Activated gamma-delta T cell treated with anti-CD3 and anti-CD28 coated beads, Interleukin-2, amount 50 U/mL, for 16 hours (primary cell): Measurements from ENCODE around the gene TSPAN2.
"Not testable (repeated sequence)": the region's sequence is repeated elsewhere in the genome, so short reads cannot be mapped to it uniquely, and the experiment has no call there.

ENCODE experiments used
- DNase-seq: peaks from one replicate; pipeline ENCODE4 v3.0.0-alpha.2; 2020; ENCODE audit warnings: low read depth

The TSPAN2 gene

DNA sequence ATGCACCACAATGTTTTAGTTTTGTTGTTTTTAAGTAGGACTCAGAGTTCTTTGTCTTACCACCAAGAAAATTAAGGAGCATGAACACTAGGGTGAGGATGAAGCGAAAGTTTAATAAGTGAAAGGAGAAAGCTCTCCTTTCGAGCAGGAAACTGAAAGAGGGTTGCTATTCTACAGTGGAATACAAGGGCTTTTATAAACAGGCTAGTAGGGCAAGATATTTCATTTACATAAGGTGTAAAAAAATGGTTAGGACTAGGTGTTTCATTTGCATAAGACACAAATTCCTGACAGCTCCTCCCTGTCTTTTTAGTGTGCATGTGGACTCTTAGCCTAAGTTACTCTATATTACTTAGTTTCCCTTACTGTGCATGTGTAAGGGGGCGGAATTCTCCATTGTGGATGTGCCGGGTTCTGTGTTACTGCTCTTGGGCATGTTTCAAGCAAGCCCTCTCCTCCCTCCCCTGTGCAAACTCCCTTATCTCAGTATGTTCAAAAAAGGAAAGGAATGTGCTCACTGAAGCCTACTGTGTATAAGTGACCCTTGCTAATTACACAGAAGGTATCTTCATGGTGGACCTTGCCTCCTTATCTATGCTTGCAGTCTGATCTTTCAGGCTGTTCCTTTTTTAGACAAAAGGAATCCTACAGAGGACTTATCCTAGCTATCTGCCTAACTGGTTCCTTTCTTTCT is 52.3 kb downstream of the TSPAN2 start:
- no peak for DNase-seq

DNA sequence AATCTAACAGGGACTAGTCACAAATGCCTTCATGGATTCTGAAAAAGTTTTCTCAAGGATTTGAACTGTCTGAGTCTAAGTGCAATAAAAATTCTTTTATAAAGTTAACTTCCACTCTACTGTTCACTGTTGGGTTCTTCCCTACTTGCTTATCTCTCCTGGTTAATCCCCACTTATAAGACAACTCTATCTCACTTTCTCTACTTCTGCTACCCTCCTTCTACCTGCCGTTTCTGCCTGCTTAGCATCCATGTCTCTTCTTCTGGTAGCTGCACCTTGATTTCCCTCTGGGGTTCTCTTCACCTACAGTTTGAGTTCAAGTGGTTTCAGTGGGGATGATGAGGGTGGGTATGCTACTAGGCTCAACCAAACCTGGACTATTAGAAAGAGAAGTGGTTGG is 53.7 kb downstream of the TSPAN2 start:
- no peak for DNase-seq

DNA sequence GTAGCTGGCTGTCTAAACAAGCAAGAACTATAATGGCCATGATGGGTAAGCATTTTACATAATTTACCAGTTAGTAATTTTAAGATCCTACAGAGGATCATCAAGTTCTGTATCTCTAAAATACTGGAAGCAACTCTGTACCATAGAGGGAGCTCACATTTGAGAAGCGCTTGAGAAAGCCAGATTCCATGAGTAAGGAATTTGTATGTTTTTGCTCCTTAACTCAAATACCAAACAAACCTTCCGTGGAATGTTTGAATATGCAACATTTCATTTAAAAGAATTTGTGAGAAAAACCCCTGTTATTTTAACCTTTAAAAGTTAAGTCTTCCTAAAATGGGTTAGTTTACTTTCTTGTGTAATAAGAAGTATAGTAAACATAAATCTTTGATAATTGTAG is 57.7 kb downstream of the TSPAN2 start:
- DNase-seq: no peak

DNA sequence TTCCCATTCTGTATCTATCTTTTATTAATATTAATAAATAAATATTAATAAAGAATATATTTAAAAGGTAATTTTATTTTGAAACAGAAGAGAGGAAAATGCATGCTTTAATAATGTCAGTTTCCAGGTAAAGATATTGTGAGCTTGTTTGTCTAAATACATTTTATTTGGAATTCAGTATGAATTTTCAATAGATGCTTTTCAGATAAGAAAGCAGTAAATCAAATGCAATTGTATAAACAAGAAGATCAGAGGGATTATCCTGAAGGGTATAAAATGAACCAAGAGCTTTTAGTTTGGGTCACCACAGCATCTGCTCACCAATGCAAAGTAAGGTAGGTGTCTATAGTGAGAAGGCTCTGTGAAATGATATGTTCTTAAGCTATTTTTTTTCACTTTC is 59.8 kb downstream of the TSPAN2 start, which contains the start of gene TSHB:
Gene TSHB, plus strand, starts transcription at position 301 of the 400 bp plus-strand sequence. CDS start 3,537 bp downstream, outside the sequence.
- DNase-seq: no peak

DNA sequence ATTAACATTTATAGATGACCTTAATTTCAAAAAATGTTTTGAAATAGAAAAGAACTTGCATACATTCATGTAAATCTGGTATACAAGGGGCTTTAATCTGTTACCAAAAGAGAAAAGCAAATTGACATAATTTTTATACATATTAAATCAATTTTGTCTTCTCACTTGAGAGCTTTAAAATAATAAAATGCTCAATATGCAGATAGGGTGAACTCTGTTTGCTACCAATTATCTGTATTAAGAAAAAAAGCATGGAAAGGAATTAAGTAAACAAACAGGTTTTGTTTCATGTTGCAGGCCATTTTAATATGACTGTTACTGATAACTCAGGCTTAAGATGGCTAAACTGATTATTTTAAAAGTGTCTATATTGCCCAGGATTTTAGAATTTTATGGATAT is 65.7 kb downstream of the TSPAN2 start:
- no peak for DNase-seq

DNA sequence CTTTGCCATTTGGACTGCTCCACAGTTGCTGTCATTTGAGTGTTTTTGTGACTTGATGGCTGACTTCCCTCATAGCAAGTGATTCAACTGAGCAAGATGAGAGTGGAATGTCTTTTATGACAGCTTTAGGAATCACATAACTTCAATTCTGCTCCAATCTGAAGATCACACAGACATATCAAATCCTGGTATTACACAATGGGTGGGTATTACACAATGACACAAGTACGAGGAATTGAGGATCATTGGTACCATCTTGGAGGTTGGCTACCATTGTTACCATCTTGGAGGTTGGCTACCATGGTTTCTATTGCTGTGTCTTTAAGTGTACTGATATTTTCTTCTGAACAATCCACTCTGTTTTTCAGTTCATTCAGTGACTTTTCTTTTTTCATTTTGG is 68.2 kb downstream of the TSPAN2 start:
- no peak for DNase-seq

DNA sequence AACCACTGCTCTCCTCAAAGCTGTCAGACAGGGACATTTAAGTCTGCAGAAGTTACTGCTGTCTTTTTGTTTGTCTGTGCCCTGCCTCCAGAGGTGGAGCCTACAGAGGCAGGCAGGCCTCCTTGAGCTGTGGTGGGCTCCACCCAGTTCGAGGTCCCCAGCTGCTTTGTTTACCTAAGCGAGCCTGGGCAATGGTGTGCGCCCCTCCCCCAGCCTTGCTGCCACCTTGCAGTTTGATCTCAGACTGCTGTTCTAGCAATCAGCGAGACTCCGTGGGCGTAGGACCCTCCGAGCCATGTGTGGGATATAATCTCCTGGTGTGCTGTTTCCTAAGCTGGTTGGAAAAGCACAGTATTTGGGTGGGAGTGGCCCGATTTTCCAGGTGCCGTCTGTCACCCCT is 69.8 kb downstream of the TSPAN2 start:
- DNase-seq: not testable (repeated sequence)

DNA sequence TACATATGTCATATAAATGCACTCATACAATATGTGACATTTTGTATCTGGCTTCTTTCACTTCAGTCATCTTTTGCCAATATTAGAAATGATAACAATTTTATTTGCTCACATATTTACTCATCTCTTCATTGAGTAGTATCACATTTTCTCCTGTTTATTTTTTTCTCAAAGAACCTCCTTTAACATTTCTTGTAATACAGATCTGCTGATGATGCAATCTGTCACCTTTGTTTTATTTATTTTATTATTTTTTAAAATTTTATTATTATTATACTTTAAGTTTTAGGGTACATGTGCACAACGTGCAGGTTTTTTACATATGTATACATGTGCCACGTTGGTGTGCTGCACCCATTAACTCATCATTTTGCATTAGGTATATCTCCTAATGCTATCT is 75.5 kb downstream of the TSPAN2 start:
- no peak for DNase-seq

DNA sequence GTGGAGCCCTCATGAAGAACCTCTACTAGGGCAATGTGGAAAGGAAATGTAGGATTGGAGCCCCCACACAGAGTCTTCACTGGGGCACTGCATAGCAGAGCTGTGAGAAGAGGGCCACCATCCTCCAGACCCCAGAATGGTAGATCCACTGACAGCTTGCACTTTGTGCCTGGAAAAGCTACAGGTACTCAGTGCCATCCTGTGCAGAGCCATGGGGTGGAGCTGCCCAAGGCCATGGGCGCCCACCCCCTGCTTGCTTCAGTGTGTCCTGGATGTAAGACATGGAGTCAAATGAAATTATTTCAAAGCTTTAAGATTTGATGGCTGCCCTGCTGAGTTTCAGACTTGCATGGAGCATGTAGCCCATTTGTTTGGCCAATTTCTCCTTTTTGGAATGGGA is 76.9 kb downstream of the TSPAN2 start:
- DNase-seq: no peak

DNA sequence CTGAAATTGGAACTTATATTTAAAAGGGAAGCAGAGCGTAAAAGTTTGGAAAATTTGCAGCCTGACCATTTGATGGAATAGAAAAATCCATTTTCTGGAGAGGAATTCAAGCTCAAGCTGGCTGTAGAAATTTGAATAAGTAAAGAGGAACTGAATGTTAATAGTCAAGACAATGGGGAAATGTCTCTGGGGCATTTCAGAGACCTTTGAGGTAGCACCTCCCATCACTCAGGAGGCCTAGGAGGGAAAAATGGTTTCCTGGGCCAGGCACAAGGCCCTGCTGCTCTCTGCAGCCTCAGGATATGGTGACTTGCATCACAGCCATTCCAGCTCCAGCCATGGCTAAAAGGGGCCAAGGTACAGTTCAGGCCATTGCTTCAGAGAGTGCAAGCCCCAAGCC is 77.3 kb downstream of the TSPAN2 start:
- DNase-seq: no peak

DNA sequence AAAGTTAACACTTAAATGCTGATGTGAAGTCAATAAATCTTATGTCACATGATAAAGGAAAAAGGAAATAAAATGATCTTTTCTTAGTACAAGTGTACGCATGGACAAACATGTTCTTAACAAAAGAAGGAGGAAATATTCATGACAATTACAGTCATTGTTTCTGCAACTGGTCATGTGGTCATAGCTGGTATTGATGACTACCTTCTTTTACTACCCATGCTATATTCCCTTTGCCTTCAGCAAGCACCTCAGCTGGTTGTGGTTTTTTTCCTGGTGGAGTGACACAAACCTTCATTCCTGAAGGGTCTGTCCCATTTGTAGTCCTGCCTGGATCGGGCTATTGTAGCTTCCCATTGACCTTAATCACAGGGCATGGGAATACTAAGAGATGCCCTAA is 83.1 kb downstream of the TSPAN2 start:
- no peak for DNase-seq
